ENCODE results near the gene STAU1.
"Not testable (repeated sequence)": the region's sequence is repeated elsewhere in the genome, so short reads cannot be mapped to it uniquely, and the experiment has no call there.

The STAU1 gene

DNA sequence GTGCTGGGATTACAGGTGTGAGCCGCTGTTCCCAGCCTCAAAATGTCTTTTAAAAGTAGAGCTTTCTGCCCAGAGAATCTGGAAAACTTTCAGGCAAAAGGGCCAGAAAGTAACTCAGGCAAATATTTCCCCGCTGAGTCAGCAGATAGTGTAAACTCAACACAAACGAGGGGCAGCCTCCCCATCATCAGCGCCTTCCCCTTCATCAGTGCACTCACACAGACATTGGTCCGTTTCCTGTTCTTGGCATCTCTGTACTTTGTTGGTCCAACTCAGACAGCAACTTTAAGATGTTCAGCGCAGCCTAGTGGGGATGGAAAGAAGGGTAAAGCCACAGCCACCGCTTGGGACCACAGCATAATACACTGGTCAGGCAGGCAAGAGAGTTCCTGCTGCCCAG, 72.6 kb downstream of the STAU1 start:
- Mint-ChIP-seq H3K4me3 (no peak overlapping the region), H3K4me1 (ENCODE audit: low read depth in 2 of 2) (peaks cover 0 to 6% of the 10 kb centered on the region in 2 donors), H3K27ac (peak overlapping the region in 1 of 2 donors; percentile 22), H3K27me3 (no peaks in the 10 kb centered on the region), H3K36me3 (ENCODE audit: insufficient read depth) (peaks cover 82% of the 10 kb centered on the region), H3K9me3 (no peaks in the 10 kb centered on the region)
- ATAC-seq (replicated peaks) (no peak), DNase-seq (no peak)

DNA sequence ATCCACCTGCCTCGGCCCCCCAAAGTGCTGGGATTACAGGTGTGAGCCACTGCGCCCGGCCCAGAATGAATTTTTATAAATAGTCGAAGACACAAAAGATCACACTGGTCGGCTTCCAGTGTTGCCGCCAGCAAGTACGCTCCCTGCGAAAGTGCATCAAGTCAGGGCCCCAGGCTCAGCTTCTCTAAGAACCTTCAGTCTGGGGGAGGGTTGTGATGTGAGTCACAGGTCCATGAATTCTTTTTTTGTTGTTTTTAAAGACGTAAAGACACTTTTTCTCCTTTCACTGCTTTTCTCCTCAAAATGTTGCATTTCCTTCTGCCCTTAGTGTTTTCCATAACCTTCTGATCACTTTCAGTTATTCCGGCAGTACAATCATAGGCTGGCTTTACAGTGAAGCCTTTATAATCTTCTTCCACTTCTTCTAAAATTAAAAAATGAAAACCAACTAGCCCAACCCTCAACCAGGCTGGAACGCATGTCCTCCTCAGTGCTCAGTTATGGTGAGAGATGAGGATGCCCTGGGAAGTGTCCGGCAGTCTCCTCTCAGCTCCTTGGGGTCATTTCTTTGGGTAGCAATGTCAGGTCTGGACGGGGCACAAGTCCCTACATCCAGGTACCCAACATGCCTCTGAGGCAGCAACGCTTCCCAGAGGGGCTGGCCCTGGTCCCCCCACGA, 75.4 kb downstream of the STAU1 start:
- no peak for DNase-seq
- H3K27me3 Mint-ChIP-seq: no peaks in the 10 kb centered on the region
- no peak for ATAC-seq (replicated peaks)
- peak overlapping the region; percentile 57 to 66 for H3K27ac Mint-ChIP-seq
- H3K4me3 Mint-ChIP-seq: no peak overlapping the region
- H3K9me3 Mint-ChIP-seq: no peaks in the 10 kb centered on the region
- no peaks in the 10 kb centered on the region for H3K4me1 Mint-ChIP-seq (ENCODE audit: low read depth in 2 of 2)
- peaks cover 58% of the 10 kb centered on the region for H3K36me3 Mint-ChIP-seq (ENCODE audit: insufficient read depth)

DNA sequence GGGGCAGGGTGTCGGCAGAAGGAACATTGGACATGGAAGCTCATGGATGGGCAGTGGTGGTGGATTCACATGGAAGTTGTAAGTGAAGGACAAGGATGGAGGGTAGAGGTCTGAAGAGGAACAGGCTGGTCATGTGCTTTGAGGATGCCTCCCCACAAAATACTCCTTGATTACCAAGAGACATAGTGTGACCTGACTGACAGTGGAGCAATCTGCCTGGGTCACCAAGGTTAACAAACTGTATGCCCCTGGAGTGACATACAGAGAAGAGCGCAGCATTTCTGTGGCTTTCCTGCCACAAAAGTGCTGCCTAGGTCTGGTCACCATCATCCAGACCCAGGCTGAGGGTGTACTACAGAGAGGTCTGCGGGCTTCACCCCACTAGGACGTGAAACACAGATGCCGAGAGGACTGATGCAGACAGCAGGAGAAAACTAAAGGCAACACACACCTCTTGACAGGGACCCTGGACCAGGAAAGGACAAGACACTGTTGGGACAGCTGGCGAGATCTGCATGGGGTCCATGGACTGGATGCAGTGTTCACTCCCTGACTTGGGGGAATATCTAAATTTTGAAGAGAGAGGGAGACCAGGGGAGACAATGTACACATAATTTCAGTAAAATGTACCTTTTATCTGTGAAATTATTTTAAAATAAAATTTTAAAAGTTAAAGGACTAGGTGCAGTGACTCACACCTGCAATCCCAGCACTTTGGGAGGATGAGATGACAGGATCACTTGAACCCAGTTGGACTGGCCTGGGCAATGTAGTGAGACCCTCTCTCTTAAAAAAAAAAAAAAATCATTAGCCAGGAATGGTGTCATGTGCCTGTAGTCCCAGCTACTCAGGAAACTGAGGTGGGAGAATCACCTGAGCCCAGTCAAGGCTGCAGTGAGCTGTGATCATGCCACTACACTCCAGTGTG, 77.1 kb downstream of the STAU1 start:
- H3K4me1 Mint-ChIP-seq (ENCODE audit: low read depth in 2 of 2): no peaks in the 10 kb centered on the region
- ATAC-seq (replicated peaks): no peak
- H3K4me3 Mint-ChIP-seq: no peak overlapping the region
- H3K9me3 Mint-ChIP-seq: no peaks in the 10 kb centered on the region
- peaks cover 41% of the 10 kb centered on the region for H3K36me3 Mint-ChIP-seq (ENCODE audit: insufficient read depth)
- H3K27ac Mint-ChIP-seq: peak overlapping the region in 1 of 2 donors; percentile 6
- no peak for DNase-seq
- no peaks in the 10 kb centered on the region for H3K27me3 Mint-ChIP-seq

DNA sequence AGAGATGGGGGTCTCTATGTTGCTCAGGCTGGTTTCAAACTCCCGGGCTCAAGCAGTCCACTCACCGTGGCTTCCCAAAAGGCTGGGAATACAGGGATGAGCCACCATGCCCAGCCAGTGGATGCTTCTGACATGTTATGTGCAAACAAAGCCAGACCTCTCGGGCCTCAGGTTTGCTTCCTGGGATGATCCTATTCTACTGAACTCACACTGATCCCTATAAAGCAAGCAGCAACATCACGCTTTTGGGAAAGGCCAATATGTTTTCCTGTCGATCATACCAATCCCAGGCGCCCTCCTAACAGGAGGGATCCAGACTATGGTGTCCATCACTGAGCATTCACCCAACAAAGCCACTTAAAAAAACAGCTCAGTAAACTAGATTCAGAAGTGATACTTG, 81.8 kb downstream of the STAU1 start:
- H3K4me1 Mint-ChIP-seq (ENCODE audit: low read depth in 2 of 2): peaks cover 7 to 11% of the 10 kb centered on the region in 2 donors
- no peaks in the 10 kb centered on the region for H3K9me3 Mint-ChIP-seq
- H3K27me3 Mint-ChIP-seq: no peaks in the 10 kb centered on the region
- no peak overlapping the region for H3K4me3 Mint-ChIP-seq
- DNase-seq (no peak), ATAC-seq (replicated peaks) (no peak)
- peak overlapping the region; percentile 29 to 75 for H3K27ac Mint-ChIP-seq
- H3K36me3 Mint-ChIP-seq (ENCODE audit: insufficient read depth): peaks cover 18% of the 10 kb centered on the region

DNA sequence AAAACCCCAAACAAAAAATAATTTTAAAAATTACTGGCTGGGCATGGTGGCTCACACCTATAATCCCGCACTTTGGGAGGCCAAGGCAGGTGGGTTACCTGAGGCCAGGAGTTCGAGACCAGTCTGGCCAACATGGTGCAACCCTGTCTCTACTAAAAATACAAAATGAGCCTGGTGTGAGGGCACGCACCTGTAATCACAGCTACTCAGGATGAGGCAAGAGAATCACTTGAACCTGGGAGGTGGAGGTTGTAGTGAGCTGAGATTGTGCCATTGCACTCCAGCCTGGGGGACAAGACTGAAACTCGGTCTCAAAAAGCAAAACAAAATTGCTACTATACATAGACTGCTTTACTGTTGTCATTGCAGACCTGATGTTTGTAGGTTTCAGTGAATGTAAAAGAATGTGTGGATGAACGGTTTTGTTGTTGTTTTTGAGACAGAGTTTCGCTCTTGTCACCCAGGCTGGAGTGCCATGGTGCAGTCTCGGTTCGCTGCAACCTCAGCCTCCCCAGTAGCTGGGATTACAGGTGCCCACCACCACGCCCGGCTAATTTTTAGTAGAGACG, 83.1 kb downstream of the STAU1 start:
- ATAC-seq (replicated peaks); H3K27ac Mint-ChIP-seq; H3K27me3 Mint-ChIP-seq; H3K4me3 Mint-ChIP-seq; DNase-seq; H3K9me3 Mint-ChIP-seq: not testable (repeated sequence)
- Mint-ChIP-seq H3K36me3 (ENCODE audit: insufficient read depth) (peaks cover 17% of the 10 kb centered on the region), H3K4me1 (ENCODE audit: low read depth in 2 of 2) (peaks cover 9 to 19% of the 10 kb centered on the region in 2 donors)

DNA sequence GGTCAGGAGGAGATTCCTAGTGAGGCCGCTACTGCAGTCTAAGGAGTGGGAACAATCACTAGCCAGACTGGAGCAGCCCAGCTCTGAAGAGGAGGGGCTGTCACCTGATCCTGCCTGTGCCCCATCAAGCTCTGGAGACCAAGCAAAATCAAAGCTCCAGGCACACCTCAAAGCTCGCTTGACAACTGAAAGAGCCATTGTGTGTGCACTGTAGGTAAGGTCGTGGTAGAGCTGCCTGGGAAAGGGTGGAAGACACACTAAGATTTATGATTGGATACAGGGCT, 83.8 kb downstream of the STAU1 start:
- Mint-ChIP-seq H3K36me3 (ENCODE audit: insufficient read depth) (peaks cover 18% of the 10 kb centered on the region), H3K9me3 (no peaks in the 10 kb centered on the region), H3K27ac (peak overlapping the region in 1 of 2 donors; percentile 76), H3K27me3 (no peaks in the 10 kb centered on the region), H3K4me3 (no peak overlapping the region), H3K4me1 (ENCODE audit: low read depth in 2 of 2) (peaks cover 9 to 19% of the 10 kb centered on the region in 2 donors)
- ATAC-seq (replicated peaks): no peak
- DNase-seq: no peak

DNA sequence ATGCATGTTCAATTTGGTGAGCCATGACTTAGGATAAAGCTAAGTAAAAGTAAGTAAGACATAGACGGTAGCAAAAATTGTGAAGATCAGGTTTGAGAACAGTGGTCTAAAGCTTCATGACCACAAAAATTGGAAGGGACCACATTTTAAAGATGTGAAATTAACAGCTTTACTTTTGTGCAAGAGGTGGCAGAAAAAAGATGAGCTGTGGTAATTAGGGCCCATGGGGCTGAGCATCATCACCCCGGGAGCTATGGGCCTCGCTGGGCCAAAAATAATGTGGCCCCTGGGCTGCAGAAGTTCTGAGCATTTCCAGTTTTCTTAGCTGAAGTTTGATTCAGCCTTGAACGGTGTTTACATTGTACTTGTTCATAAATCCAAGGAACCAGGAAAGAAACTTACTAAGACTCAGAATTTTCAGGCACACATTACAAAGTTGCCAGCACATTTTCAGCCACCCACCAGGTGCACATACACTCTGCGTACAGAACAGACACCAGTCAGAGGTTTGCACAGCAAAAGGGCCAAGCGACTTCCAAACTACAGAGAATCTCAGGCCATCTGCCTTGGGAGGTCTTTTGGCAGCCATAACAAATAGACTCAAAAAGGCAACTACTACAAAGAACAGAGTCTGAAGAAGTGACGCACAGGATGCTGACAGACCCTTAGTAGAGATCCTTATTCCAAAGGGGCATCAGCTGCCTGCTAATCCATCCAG, 84.3 kb downstream of the STAU1 start:
- Mint-ChIP-seq H3K27ac (peak overlapping the region; percentile 66 to 76), H3K9me3 (no peaks in the 10 kb centered on the region), H3K4me3 (no peak overlapping the region), H3K36me3 (ENCODE audit: insufficient read depth) (peaks cover 21% of the 10 kb centered on the region), H3K4me1 (ENCODE audit: low read depth in 2 of 2) (peaks cover 9 to 21% of the 10 kb centered on the region in 2 donors), H3K27me3 (no peaks in the 10 kb centered on the region)
- DNase-seq (no peak), ATAC-seq (replicated peaks) (peak; percentile 61)

DNA sequence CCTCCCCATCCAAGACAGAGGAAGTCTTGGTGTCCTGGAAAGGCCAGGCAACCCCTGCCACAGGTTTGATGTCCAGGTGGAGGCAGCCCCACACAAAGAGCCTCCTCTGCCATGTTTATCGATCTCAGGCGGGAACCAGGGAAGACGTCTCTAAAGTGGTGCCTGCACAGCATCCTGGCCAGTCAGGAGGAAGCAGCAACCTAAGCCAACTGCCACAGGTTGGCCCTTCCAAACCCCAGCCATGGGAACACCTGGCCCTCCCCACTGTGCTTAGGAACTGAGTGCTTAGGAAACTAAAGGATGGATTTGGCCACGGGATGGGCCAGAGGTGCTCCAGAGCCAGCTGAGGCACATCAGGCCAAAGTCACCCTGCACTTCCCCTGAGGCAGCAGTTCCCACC, 85.1 kb downstream of the STAU1 start:
- no peaks in the 10 kb centered on the region for H3K27me3 Mint-ChIP-seq
- H3K27ac Mint-ChIP-seq: peak overlapping the region; percentile 66 to 76
- DNase-seq (no peak), ATAC-seq (replicated peaks) (no peak)
- H3K9me3 Mint-ChIP-seq: no peaks in the 10 kb centered on the region
- H3K4me3 Mint-ChIP-seq: no peak overlapping the region
- peaks cover 9 to 22% of the 10 kb centered on the region in 2 donors for H3K4me1 Mint-ChIP-seq (ENCODE audit: low read depth in 2 of 2)
- peaks cover 23% of the 10 kb centered on the region for H3K36me3 Mint-ChIP-seq (ENCODE audit: insufficient read depth)

DNA sequence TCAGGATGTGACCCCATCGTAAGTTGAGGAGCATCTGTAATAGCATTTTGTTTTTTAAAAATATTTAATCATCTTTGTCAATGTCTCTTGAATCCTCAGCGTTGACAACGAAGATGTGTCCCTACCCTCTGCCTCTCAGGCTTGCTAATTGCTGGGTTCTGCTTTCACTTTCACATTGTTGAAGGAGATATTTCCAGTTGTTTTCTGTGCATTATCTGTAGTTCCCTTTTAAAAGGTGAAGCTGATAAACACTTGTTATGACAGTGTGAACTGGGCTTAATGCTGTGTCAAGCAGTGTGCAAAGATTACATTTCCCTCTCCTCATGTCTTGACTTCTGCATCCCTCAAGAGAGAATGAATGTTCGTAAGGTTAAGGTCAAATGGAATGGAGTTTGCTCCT, 87.2 kb downstream of the STAU1 start:
- no peak for DNase-seq
- Mint-ChIP-seq H3K27me3 (no peaks in the 10 kb centered on the region), H3K4me3 (peak overlapping the region in 1 of 2 donors; percentile 11), H3K27ac (peak overlapping the region; percentile 15 to 77), H3K36me3 (ENCODE audit: insufficient read depth) (peaks cover 41% of the 10 kb centered on the region), H3K4me1 (ENCODE audit: low read depth in 2 of 2) (peaks cover 9 to 22% of the 10 kb centered on the region in 2 donors), H3K9me3 (no peaks in the 10 kb centered on the region)
- ATAC-seq (replicated peaks): peak; percentile 26

DNA sequence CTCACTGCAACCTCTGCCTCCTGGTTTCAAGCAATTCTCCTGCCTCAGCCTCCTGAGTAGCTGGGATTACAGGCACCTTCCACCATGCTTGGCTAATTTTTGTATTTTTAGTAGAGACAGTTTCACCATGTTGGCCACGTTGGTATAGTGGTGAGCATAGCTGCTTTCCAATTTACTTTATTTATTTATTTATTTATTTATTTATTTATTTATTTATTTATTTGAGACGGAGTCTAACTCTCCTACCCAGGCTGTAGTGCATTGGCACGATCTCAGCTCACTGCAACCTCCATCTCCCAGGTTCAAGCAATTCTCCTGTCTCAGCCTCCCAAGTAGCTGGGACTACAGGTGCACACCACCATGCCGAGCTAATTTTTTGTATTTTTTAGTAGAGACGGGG, 87.8 kb downstream of the STAU1 start:
- H3K27ac Mint-ChIP-seq; H3K4me3 Mint-ChIP-seq; H3K9me3 Mint-ChIP-seq; DNase-seq; H3K27me3 Mint-ChIP-seq; ATAC-seq (replicated peaks): not testable (repeated sequence)
- Mint-ChIP-seq H3K4me1 (ENCODE audit: low read depth in 2 of 2) (peaks cover 9 to 22% of the 10 kb centered on the region in 2 donors), H3K36me3 (ENCODE audit: insufficient read depth) (peaks cover 48% of the 10 kb centered on the region)

DNA sequence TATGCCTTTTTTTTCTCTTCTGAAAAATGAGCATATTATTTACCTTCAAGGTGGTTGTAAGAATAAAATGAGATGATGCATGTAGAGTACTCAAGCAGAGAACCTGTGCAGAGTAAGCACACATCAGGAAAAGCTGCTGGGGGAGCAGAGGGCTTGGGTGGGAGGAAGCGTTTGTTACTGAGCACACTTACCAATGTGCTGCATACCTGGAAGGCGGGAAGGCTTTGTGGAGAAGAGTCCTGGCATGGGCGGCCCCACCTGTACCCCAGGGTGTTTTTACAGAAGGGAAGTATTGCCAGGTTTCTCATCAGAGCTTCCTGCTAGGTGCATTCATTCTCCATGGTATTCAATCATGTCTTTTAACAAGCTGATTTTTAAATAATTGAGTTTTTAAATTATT, 89.1 kb downstream of the STAU1 start:
- H3K36me3 Mint-ChIP-seq (ENCODE audit: insufficient read depth): peaks cover 59% of the 10 kb centered on the region
- ATAC-seq (replicated peaks): no peak

DNA sequence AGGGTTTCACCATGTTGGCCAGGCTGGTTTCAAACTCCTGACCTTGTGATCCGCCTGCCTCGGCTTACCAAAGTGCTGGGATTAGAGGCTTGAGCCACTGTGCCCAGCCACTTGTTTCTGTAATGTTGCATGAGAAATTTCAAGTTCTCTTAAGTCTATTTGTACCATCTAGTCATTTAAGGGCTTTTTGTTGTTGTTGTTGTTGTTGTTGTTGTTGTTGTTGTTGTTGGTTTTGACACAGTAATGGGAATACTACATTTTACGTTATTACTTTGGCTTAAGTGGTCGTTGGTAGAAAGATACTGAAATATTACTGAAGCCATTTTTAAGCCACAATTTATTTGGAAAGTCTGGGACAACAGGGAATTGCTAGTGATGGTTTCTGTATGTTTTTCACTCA, 90.0 kb downstream of the STAU1 start:
- peak overlapping the region in 1 of 2 donors; percentile 80 for H3K27ac Mint-ChIP-seq
- H3K4me3 Mint-ChIP-seq: no peak overlapping the region
- no peaks in the 10 kb centered on the region for H3K9me3 Mint-ChIP-seq

More for the DNA sequence above, 89.1 kb downstream of the STAU1 start:
- Mint-ChIP-seq H3K9me3 (no peaks in the 10 kb centered on the region), H3K4me3 (no peak overlapping the region), H3K27ac (no peak overlapping the region), H3K27me3 (no peaks in the 10 kb centered on the region), H3K4me1 (ENCODE audit: low read depth in 2 of 2) (peaks cover 9 to 22% of the 10 kb centered on the region in 2 donors)
- DNase-seq: no peak

DNA sequence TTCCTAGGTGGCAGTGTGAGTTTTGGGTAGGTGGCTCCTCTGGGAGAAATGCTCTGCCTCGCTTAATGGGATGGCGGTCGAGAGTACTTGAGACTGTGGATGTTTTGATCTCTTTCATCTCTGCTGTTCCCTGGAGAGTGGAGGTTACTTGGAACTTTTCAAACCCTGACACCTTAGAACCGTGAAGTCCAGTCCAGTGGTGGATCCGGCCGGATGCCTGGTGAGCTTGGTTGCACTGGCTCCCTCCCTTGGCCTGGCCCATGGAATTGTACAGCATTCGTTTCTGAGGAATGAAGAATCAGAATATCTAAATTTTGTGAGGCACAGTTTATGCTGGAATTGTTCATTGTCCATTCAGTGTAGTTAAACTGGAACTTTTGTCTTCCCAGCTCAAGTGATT, 91.0 kb downstream of the STAU1 start:
- no peaks in the 10 kb centered on the region for H3K9me3 Mint-ChIP-seq
- H3K4me3 Mint-ChIP-seq: no peak overlapping the region
- no peaks in the 10 kb centered on the region for H3K27me3 Mint-ChIP-seq
- no peak for DNase-seq
- H3K4me1 Mint-ChIP-seq (ENCODE audit: low read depth in 2 of 2): peaks cover 7 to 15% of the 10 kb centered on the region in 2 donors
- peaks cover 57% of the 10 kb centered on the region for H3K36me3 Mint-ChIP-seq (ENCODE audit: insufficient read depth)
- no peak overlapping the region for H3K27ac Mint-ChIP-seq
- ATAC-seq (replicated peaks): no peak

More for the DNA sequence above, 90.0 kb downstream of the STAU1 start:
- peaks cover 7 to 16% of the 10 kb centered on the region in 2 donors for H3K4me1 Mint-ChIP-seq (ENCODE audit: low read depth in 2 of 2)
- ATAC-seq (replicated peaks) (no peak), DNase-seq (no peak)
- H3K36me3 Mint-ChIP-seq (ENCODE audit: insufficient read depth): peaks cover 61% of the 10 kb centered on the region
- H3K27me3 Mint-ChIP-seq: no peaks in the 10 kb centered on the region
